A673 (cell line): ENCODE results near the gene BMP8B. TPM values are rescaled to one million over a fixed set of nuclear protein-coding genes. Genes with fewer than 3 reads are reported as not detected.
A peak's percentile ranks its signal among the peaks of the same experiment; 100 is the strongest.
"Not testable (repeated sequence)": the region's sequence is repeated elsewhere in the genome, so short reads cannot be mapped to it uniquely, and the experiment has no call there.

Experiments used
- BruUV-seq: library from RNA; stranded (reverse); fragments of 400-500 nt; replicated peaks from 2 replicates; lab custom pipeline; 2021; lab: Mats Ljungman, UMichigan
- CTCF ChIA-PET: fragments of 300-600 bp; sonication (Branson Sonifier 250); formaldehyde crosslinking; loops from one replicate; lab custom pipeline; 2022; ENCODE audit warnings: antibody characterized with exemption; lab: Charles Lee
- POLR2A ChIA-PET: fragments of 300-600 bp; sonication (Branson Sonifier 250); formaldehyde crosslinking; loops from one replicate; lab custom pipeline; 2022; ENCODE audit warnings: antibody characterized with exemption; ENCODE audit not compliant: low non-redundant PET; lab: Charles Lee
- DNase-seq: peaks from one replicate; pipeline ENCODE4 v3.0.0-alpha.2; 2015; ENCODE audit warnings: low spot score
- H3K27ac ChIP-seq: fragments of 200-600 bp; sonication (generic); 2 replicates; pipeline ENCODE4 v1.5.1; 2016; ENCODE audit warnings: mixed run types, low read depth, mild to moderate bottlenecking, mixed read lengths, antibody characterized with exemption, low read length; ENCODE audit not compliant: poor library complexity, severe bottlenecking
- H3K27me3 ChIP-seq: fragments of 200-600 bp; sonication (generic); replicated peaks from 2 replicates; pipeline ENCODE4 v1.6.1; 2017; ENCODE audit warnings: mixed run types, low read depth, mild to moderate bottlenecking, mixed read lengths, antibody characterized with exemption, low read length; ENCODE audit not compliant: insufficient read depth, poor library complexity
- H3K36me3 ChIP-seq: fragments of 200-600 bp; sonication (generic); 2 replicates; pipeline ENCODE4 v1.6.1; 2016; ENCODE audit warnings: mixed run types, mild to moderate bottlenecking, mixed read lengths, antibody characterized with exemption, low read length; ENCODE audit not compliant: insufficient read depth, poor library complexity, severe bottlenecking
- H3K4me1 ChIP-seq: fragments of 200-600 bp; sonication (generic); 2 replicates; pipeline ENCODE4 v1.6.1; 2017; ENCODE audit warnings: mixed run types, mild to moderate bottlenecking, mixed read lengths, antibody characterized with exemption, low read length; ENCODE audit not compliant: insufficient read depth, poor library complexity, severe bottlenecking
- H3K4me3 ChIP-seq: fragments of 200-600 bp; sonication (generic); 2 replicates; pipeline ENCODE4 v1.5.1; 2016; ENCODE audit warnings: low read depth, mixed run types, mild to moderate bottlenecking, mixed read lengths, low read length; ENCODE audit not compliant: poor library complexity, severe bottlenecking
- H3K9me3 ChIP-seq: fragments of 200-600 bp; sonication (generic); 2 replicates; pipeline ENCODE4 v1.6.1; 2016; ENCODE audit warnings: mixed run types, low read depth, mild to moderate bottlenecking, mixed read lengths, antibody characterized with exemption, low read length; ENCODE audit not compliant: poor library complexity, severe bottlenecking
- CTCF ChIP-seq: fragments of 300-800, 200-600 bp; sonication (generic); conservative IDR thresholded peaks from 2 replicates; pipeline ENCODE4 v1.5.1; 2017; ENCODE audit warnings: low read depth, mild to moderate bottlenecking, antibody characterized with exemption, low read length, moderate library complexity, mixed read lengths
- EZH2 ChIP-seq: fragments of 200-600 bp; sonication (generic); IDR thresholded peaks from 2 replicates; pipeline ENCODE4 v1.6.1; 2017; ENCODE audit warnings: borderline replicate concordance, low read depth, mild to moderate bottlenecking, mixed read lengths, antibody characterized with exemption, low read length; ENCODE audit not compliant: poor library complexity, severe bottlenecking
- intact Hi-C: fragments of 100-400 bp; cut with micrococcal nuclease; formaldehyde crosslinking; loops from one replicate; pipeline ENCODE4 v1.10.0; 2022; ENCODE audit not compliant: unreplicated experiment
- total RNA-seq: library from RNA; stranded (reverse); gene quantifications from 2 replicates; pipeline ENCODE4 v1.2.3, GENCODE V29; 2021

BMP8B gene
- total RNA-seq, 1 experiment from 2014 or later = 0.06 TPM

- ChIA-PET CTCF (no interaction called here), POLR2A (no interaction called here)
- Histone ChIP-seq H3K9me3 (no peaks in the 10 kb centered on the region), H3K4me1 (no peaks in the 10 kb centered on the region), H3K36me3 (no peaks in the 10 kb centered on the region), H3K27me3 (no peaks in the 10 kb centered on the region), H3K27ac (no peak overlapping the region), H3K4me3 (no peak overlapping the region)
- no TSS peak for BruUV-seq
- intact Hi-C loops = no loop called here
- TF ChIP-seq CTCF = no peak
- TF ChIP-seq EZH2 = no peak
- DNase-seq = peak; percentile 39
Measured at GRCh38 chr1:39779137-39779536, 9.5 kb downstream of the BMP8B start.

GRCh38 chr1:39778463-39779099 lies 10.1 kb downstream of the BMP8B start:
- intact Hi-C loops, H3K36me3 ChIP-seq, H3K27ac ChIP-seq, DNase-seq, BruUV-seq, CTCF ChIA-PET, H3K9me3 ChIP-seq, H3K27me3 ChIP-seq, H3K4me1 ChIP-seq, POLR2A ChIA-PET, H3K4me3 ChIP-seq: not testable (repeated sequence)

- DNase-seq, CTCF ChIA-PET, H3K4me3 ChIP-seq, H3K27ac ChIP-seq, BruUV-seq, POLR2A ChIA-PET, intact Hi-C loops, H3K4me1 ChIP-seq, H3K36me3 ChIP-seq, H3K27me3 ChIP-seq, H3K9me3 ChIP-seq: not testable (repeated sequence)
Measured at GRCh38 chr1:39777896-39778295, 10.8 kb downstream of the BMP8B start.

- H3K36me3 ChIP-seq = no peaks in the 10 kb centered on the region
- ChIA-PET POLR2A (no interaction called here), CTCF (no interaction called here)
- TF ChIP-seq EZH2 = no peak
- TF ChIP-seq CTCF = no peak
- H3K9me3 ChIP-seq = no peaks in the 10 kb centered on the region
- H3K27ac ChIP-seq = no peak overlapping the region
- DNase-seq = no peak
- no peak overlapping the region for H3K4me3 ChIP-seq
- intact Hi-C loops = no loop called here
- H3K27me3 ChIP-seq = no peaks in the 10 kb centered on the region
- BruUV-seq = no TSS peak
- no peaks in the 10 kb centered on the region for H3K4me1 ChIP-seq
Measured at GRCh38 chr1:39777306-39777705, 11.4 kb downstream of the BMP8B start.
